HepG2 (cell line): ENCODE data around the gene KAZN. TPM values are rescaled to one million over a fixed set of nuclear protein-coding genes. Genes with fewer than 3 reads are reported as not detected.

Experiments used
- ATAC-seq: fragments of 200-7000 bp; cut with Tn5 transposase; 3 replicates; pipeline ENCODE4 v1.9.1; 2020; ENCODE audit warnings: mild to moderate bottlenecking, moderate library complexity
- BruUV-seq: library from RNA; stranded (reverse); fragments of 400-500 nt; replicated peaks from 2 replicates; lab custom pipeline; 2021; lab: Mats Ljungman, UMichigan
- CTCF ChIA-PET: fragments of 300-600 bp; formaldehyde crosslinking; extraction: SDS; loops from one replicate; lab custom pipeline; 2021; ENCODE audit warnings: low total read pairs, inconsistent platforms, low intra/inter-chr PET ratio; lab: Yijun Ruan, JAX
- POLR2A ChIA-PET: fragments of 350-600 bp; sonication (Branson Sonifier 250); formaldehyde crosslinking; loops from one replicate; lab custom pipeline; 2020; ENCODE audit warnings: antibody characterized with exemption, inconsistent platforms; lab: Yijun Ruan, JAX
- DNase-seq: peaks from one replicate; pipeline ENCODE4 v3.0.0-alpha.2; 2015; ENCODE audit warnings: low spot score
- FAIRE-seq: peaks from 3 replicates; lab custom pipeline; 2011; peaks lifted over from hg19 to GRCh38; lab: Jason Lieb, UNC
- H2AFZ ChIP-seq: one replicate; pipeline ENCODE4 v1.6.1; 2011; ENCODE audit warnings: low read length, inconsistent platforms
- H3K27ac ChIP-seq: fragments of 300-600 bp; 3 replicates; pipeline ENCODE4 v1.8.0; 2011; ENCODE audit warnings: mixed run types, mild to moderate bottlenecking, mixed read lengths, low read length, inconsistent platforms; ENCODE audit not compliant: insufficient read depth; ENCODE audit errors: extremely low read length
- H3K27me3 ChIP-seq, 2 experiments: fragments of 200-600 bp in 1 of 2; 2 replicates in 1 of 2; 3 replicates in 1 of 2; pipeline versions ENCODE4 v1.6.0 to v1.8.0; 2011; ENCODE audit warnings: low read length in 2 of 2, mild to moderate bottlenecking in 2 of 2, moderate library complexity in 2 of 2, inconsistent platforms in 1 of 2; ENCODE audit not compliant: insufficient read depth in 2 of 2, control insufficient read depth in 1 of 2
- H3K36me3 ChIP-seq, 2 experiments: fragments of 200-600 bp in 1 of 2; replicated peaks in 1 of 2; 2 replicates in 1 of 2; 3 replicates in 1 of 2; pipeline versions ENCODE4 v1.5.1 to v1.8.0; 2011; ENCODE audit warnings: low read length in 2 of 2, inconsistent platforms in 1 of 2; ENCODE audit not compliant: insufficient read depth in 2 of 2, control insufficient read depth in 1 of 2
- H3K4me1 ChIP-seq: 2 replicates; pipeline ENCODE4 v1.5.1; 2012; ENCODE audit warnings: low read length, inconsistent platforms; ENCODE audit not compliant: insufficient read depth
- H3K4me2 ChIP-seq: 2 replicates; pipeline ENCODE4 v1.6.0; 2011; ENCODE audit warnings: low read depth, low read length, inconsistent platforms
- H3K4me3 ChIP-seq, 3 experiments: fragments of 200-600 bp in 1 of 3; sonication (generic), shearing (Covaris generic) in 1 of 3; replicated peaks in 1 of 3; 2 replicates each; pipeline ENCODE4 v1.5.1; 2011 to 2016; ENCODE audit warnings: low read length in 3 of 3, inconsistent platforms in 2 of 3, low read depth in 2 of 3, mild to moderate bottlenecking in 2 of 3, control low read depth in 1 of 3, mixed read lengths in 1 of 3; ENCODE audit not compliant: insufficient read depth in 1 of 3
- H3K79me2 ChIP-seq: one replicate; pipeline ENCODE4 v1.6.1; 2011; ENCODE audit warnings: low read length, inconsistent platforms; ENCODE audit not compliant: insufficient read depth
- H3K9ac ChIP-seq: 2 replicates; pipeline ENCODE4 v1.6.0; 2011; ENCODE audit warnings: mild to moderate bottlenecking, low read depth, low read length, inconsistent platforms; ENCODE audit not compliant: insufficient read depth
- H3K9me3 ChIP-seq: 2 replicates; pipeline ENCODE4 v1.5.1; 2012; ENCODE audit warnings: mild to moderate bottlenecking, low read length
- H4K20me1 ChIP-seq: 2 replicates; pipeline ENCODE4 v1.6.0; 2011; ENCODE audit warnings: inconsistent platforms, mild to moderate bottlenecking, low read length, moderate library complexity; ENCODE audit not compliant: insufficient read depth
- AKNA ChIP-seq: sonication (generic); formaldehyde crosslinking; IDR thresholded peaks from 2 replicates; pipeline ENCODE4 v1.4.0; 2020; ENCODE audit warnings: missing genetic modification reagents, borderline replicate concordance
- BRD4 ChIP-seq: sonication (generic); formaldehyde crosslinking; IDR thresholded peaks from 2 replicates; pipeline ENCODE4 v1.4.0; 2020; ENCODE audit warnings: missing genetic modification reagents
- HIVEP1 ChIP-seq: sonication (generic); formaldehyde crosslinking; IDR thresholded peaks from 2 replicates; pipeline ENCODE4 v1.4.0; 2020; ENCODE audit warnings: mild to moderate bottlenecking, missing genetic modification reagents
- IRF2 ChIP-seq: IDR thresholded peaks from 2 replicates; pipeline ENCODE4 v1.6.1; 2018; ENCODE audit warnings: missing genetic modification reagents, missing compliant biosample characterization
- KMT2B ChIP-seq: IDR thresholded peaks from 2 replicates; pipeline ENCODE4 v1.6.1; 2016; ENCODE audit warnings: missing genetic modification reagents, missing compliant biosample characterization
- NR2F1 ChIP-seq, 2 experiments: fragments of 450-650 bp in 1 of 2; formaldehyde crosslinking in 1 of 2; IDR thresholded peaks; 2 replicates each; pipeline versions ENCODE4 v1.5.0 to v1.6.1; 2016 to 2020; ENCODE audit warnings: mild to moderate bottlenecking in 1 of 2, missing compliant biosample characterization in 1 of 2, missing genetic modification reagents in 1 of 2, moderate library complexity in 1 of 2
- PATZ1 ChIP-seq: sonication (generic); formaldehyde crosslinking; IDR thresholded peaks from 2 replicates; pipeline ENCODE4 v1.4.0; 2020; ENCODE audit warnings: missing genetic modification reagents
- RNF2 ChIP-seq: fragments of 450-650 bp; conservative IDR thresholded peaks from 2 replicates; pipeline ENCODE4 v1.6.1; 2016; ENCODE audit warnings: low read depth
- SIN3A ChIP-seq: IDR thresholded peaks from 2 replicates; pipeline ENCODE4 v1.6.1; 2011; ENCODE audit warnings: low read depth, mild to moderate bottlenecking, control low read depth, low read length, borderline replicate concordance
- XBP1 ChIP-seq: sonication (generic); formaldehyde crosslinking; IDR thresholded peaks from 2 replicates; pipeline ENCODE4 v1.5.0; 2020; ENCODE audit warnings: missing genetic modification reagents
- ZNF205 ChIP-seq: IDR thresholded peaks from 2 replicates; pipeline ENCODE4 v1.6.1; 2018; ENCODE audit warnings: missing biosample characterization, missing genetic modification reagents
- ZNF652 ChIP-seq: IDR thresholded peaks from 2 replicates; pipeline ENCODE4 v1.6.1; 2016; ENCODE audit warnings: low read depth, borderline replicate concordance
- ZNF670 ChIP-seq: sonication (generic); formaldehyde crosslinking; IDR thresholded peaks from 2 replicates; pipeline ENCODE4 v1.8.0; 2022; ENCODE audit warnings: mild to moderate bottlenecking, missing genetic modification reagents, borderline replicate concordance
- ZNF672 ChIP-seq: sonication (generic); formaldehyde crosslinking; IDR thresholded peaks from 2 replicates; pipeline ENCODE4 v1.8.1; 2022; ENCODE audit warnings: missing genetic modification reagents
- ZNF674 ChIP-seq: sonication (generic); formaldehyde crosslinking; IDR thresholded peaks from 2 replicates; pipeline ENCODE4 v1.5.0; 2020; ENCODE audit warnings: low read depth, mild to moderate bottlenecking, missing genetic modification reagents
- WGBS: methylation state at CpG from one replicate; pipeline ENCODE4 v1.1.6; 2017; ENCODE audit warnings: low lambda C conversion rate; 5-methylcytosine and 5-hydroxymethylcytosine counted together
- in situ Hi-C: cut with HindIII; loops from 2 replicates; pipeline ENCODE4 v1.10.0; 2017; ENCODE audit warnings: low pct_unique_long_range_greater_than_20kb; ENCODE audit not compliant: extremely low pct_ligation_motif_present
- intact Hi-C: fragments of 100-400 bp; cut with micrococcal nuclease; formaldehyde crosslinking; loops from one replicate; pipeline ENCODE4 v1.10.0; 2022; ENCODE audit not compliant: unreplicated experiment
- polyA plus RNA-seq, 8 experiments: library from polyadenylated mRNA; depleted of rRNA in 3 of 8; stranded (reverse) in 7 of 8; unstranded in 1 of 8; fragments of >200 nt; fragmentation: Illumina TruSeq in 4 of 8; extraction: Trizol in 4 of 8; gene quantifications; 2 replicates each; pipeline versions ENCODE4 v1.2.1 to v1.2.3, GENCODE V29; 2011 to 2016; ENCODE audit warnings: low read depth in 4 of 8, missing spikeins in 1 of 8, mixed read lengths in 1 of 8; ENCODE audit not compliant: insufficient read depth in 1 of 8
- total RNA-seq, 5 experiments: library from RNA; depleted of rRNA; stranded (reverse); fragments of >200 nt; fragmentation: Illumina TruSeq; extraction: Trizol; gene quantifications; 2 replicates each; pipeline ENCODE4 v1.2.3, GENCODE V29; 2016; ENCODE audit warnings: low read depth in 1 of 5
- TF ChIP-seq, protein P1 (sequence below): IDR thresholded peaks from 2 replicates; pipeline ENCODE4 v1.6.1; 2016

The KAZN gene
- total and polyA plus RNA-seq, 2 of the 13 experiments (the other 11 are each of a cell fraction or from before 2014, with no cell fraction given) = 10.4 to 13.5 TPM

DNA sequence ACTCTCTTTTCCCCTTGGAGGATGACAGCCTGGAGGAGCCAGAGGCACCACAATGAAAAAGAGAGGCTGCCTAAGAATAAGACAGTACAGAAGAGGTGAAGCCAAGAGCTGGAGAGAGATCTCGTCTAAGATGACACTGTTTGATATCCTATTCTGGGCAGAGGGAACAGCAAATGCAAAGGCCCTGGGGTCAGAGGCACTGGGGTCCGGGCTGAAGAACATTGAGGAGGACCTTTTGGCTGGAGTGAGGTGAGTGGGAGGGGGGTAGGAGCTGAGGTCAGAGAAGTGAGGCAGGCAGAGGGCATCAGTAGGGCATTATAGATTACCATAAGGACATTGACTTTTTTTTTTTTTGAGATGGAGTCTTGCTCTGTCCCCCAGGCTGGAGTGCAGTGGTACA, 535.8 kb downstream of the KAZN start:
- H3K9me3 ChIP-seq = no peaks in the 10 kb centered on the region
- H3K27me3 ChIP-seq = no peaks in the 10 kb centered on the region
- no peaks in the 10 kb centered on the region for H3K36me3 ChIP-seq
- BruUV-seq = no TSS peak
- no peak for FAIRE-seq
- TF ChIP-seq HIVEP1 (CRISPR knock-in tag) = no peak
- no peak for TF ChIP-seq ZNF670
- TF ChIP-seq BRD4 = no peak
- no peak for TF ChIP-seq ZNF674 (CRISPR knock-in tag)
- TF ChIP-seq XBP1 (CRISPR knock-in tag) = no peak
- TF ChIP-seq PATZ1 (CRISPR knock-in tag) = no peak
- no peak for TF ChIP-seq IRF2
- no peak for TF ChIP-seq ZNF205
- TF ChIP-seq ZNF652 = no peak
- TF ChIP-seq SIN3A = no peak
- no peak for TF ChIP-seq ZNF672
- TF ChIP-seq NR2F1 (CRISPR knock-in tag; IDR thresholded peaks at IDR 0.05) = no peak
- TF ChIP-seq AKNA (CRISPR knock-in tag) = no peak
- TF ChIP-seq KMT2B (CRISPR knock-in tag) = no peak
- no peak for TF ChIP-seq RNF2
- TF ChIP-seq, protein P1, sequence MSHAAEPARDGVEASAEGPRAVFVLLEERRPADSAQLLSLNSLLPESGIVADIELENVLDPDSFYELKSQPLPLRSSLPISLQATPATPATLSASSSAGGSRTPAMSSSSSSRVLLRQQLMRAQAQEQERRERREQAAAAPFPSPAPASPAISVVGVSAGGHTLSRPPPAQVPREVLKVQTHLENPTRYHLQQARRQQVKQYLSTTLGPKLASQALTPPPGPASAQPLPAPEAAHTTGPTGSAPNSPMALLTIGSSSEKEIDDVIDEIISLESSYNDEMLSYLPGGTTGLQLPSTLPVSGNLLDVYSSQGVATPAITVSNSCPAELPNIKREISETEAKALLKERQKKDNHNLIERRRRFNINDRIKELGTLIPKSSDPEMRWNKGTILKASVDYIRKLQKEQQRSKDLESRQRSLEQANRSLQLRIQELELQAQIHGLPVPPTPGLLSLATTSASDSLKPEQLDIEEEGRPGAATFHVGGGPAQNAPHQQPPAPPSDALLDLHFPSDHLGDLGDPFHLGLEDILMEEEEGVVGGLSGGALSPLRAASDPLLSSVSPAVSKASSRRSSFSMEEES (CRISPR knock-in tag) = no peak
- no peak for ATAC-seq
- 90% methylated on average over 2 of the region's 2 CpGs for WGBS
- no peak overlapping the region for H3K9ac ChIP-seq
- ChIA-PET CTCF (no interaction called here), POLR2A (no interaction called here)
- H3K4me3 ChIP-seq = no peak overlapping the region
- intact Hi-C loops = no loop called here
- no peak overlapping the region for H3K4me2 ChIP-seq
- no peaks in the 10 kb centered on the region for H4K20me1 ChIP-seq
- in situ Hi-C loops = no loop called here
- no peak overlapping the region for H2AFZ ChIP-seq
- H3K4me1 ChIP-seq = peaks cover 33% of the 10 kb centered on the region
- no peaks in the 10 kb centered on the region for H3K79me2 ChIP-seq
- DNase-seq = no peak
- H3K27ac ChIP-seq = no peak overlapping the region
